ENCODE measurements around the gene LYPD4. TPM values are rescaled to one million over a fixed set of nuclear protein-coding genes. Genes with fewer than 3 reads are reported as not detected.

Gene LYPD4
- polyA plus RNA-seq, 1 donor (not counting 4 experiments of a cell fraction or from before 2014, with no cell fraction given), result not detected

- H3K4me1 ChIP-seq (ENCODE audit: control insufficient read depth, extremely low read depth, insufficient read depth, low read length), result peaks cover 28% of the 10 kb centered on the region
Observed at GRCh38 chr19:41861116-41861768, 16.8 kb upstream of the LYPD4 start.

GRCh38 chr19:41860419-41861115 is 16.1 kb upstream of the LYPD4 start:
- Histone ChIP-seq H3K36me3 (ENCODE audit: control insufficient read depth in 2 of 2, extremely low read depth in 1 of 2, insufficient read depth in 2 of 2, low read length in 2 of 2) (peaks cover 33 to 48% of the 10 kb centered on the region in 2 experiments), H3K4me1 (ENCODE audit: control insufficient read depth, extremely low read depth, insufficient read depth, low read length) (peaks cover 28% of the 10 kb centered on the region), H3K27ac (ENCODE audit: control insufficient read depth, insufficient read depth, low read length) (peak overlapping the region; percentile 94), H3K9ac (ENCODE audit: control insufficient read depth, extremely low read depth, insufficient read depth, low read length) (peak overlapping the region; percentile 99), H3K4me3 (ENCODE audit: control insufficient read depth in 2 of 3, extremely low read depth in 1 of 3, insufficient read depth in 2 of 3, low read depth in 1 of 3, low read length in 3 of 3) (peak overlapping the region; percentile 93 to 99 (median 97)), H3K9me3 (ENCODE audit: control insufficient read depth, low read depth, low read length) (no peaks in the 10 kb centered on the region), H3K9me1 (ENCODE audit: control insufficient read depth, extremely low read depth, insufficient read depth, low read length) (peaks cover 4% of the 10 kb centered on the region), H3K4me2 (ENCODE audit: control insufficient read depth, extremely low read depth, insufficient read depth, low read depth, low read length) (peak overlapping the region; percentile 100), H2AFZ (ENCODE audit: control insufficient read depth, low read length) (no peak overlapping the region), H3K27me3 (ENCODE audit: control insufficient read depth, extremely low read depth, insufficient read depth, low read length) (no peaks in the 10 kb centered on the region), H4K20me1 (ENCODE audit: control insufficient read depth, extremely low read depth, insufficient read depth, low read length) (peaks cover 30% of the 10 kb centered on the region), H3K79me2 (ENCODE audit: control insufficient read depth, insufficient read depth, low read length) (peaks cover 54% of the 10 kb centered on the region)
- dilution Hi-C loops (cut with MboI; ENCODE audit: extremely low pct_ligation_motif_present, low sequenced_read_pairs), result no loop called here
- TF ChIP-seq EZH2 (IDR thresholded peaks at IDR 0.05; ENCODE audit: low read length), result no peak
- no peak for TF ChIP-seq CTCF (optimal IDR thresholded peaks at IDR 0.05 in 1 of 3, IDR thresholded peaks at IDR 0.05 in 1 of 3, conservative IDR thresholded peaks at IDR 0.05 in 1 of 3; ENCODE audit: extremely low read depth in 1 of 3, insufficient read depth in 2 of 3, low read length in 3 of 3)
- no peak for DNase-seq (ENCODE audit: low read depth, low spot score)
- no peak for FAIRE-seq

More at GRCh38 chr19:41861116-41861768, 16.8 kb upstream of the LYPD4 start:
- Histone ChIP-seq H3K4me3 (ENCODE audit: control insufficient read depth in 2 of 3, extremely low read depth in 1 of 3, insufficient read depth in 2 of 3, low read depth in 1 of 3, low read length in 3 of 3) (peak overlapping the region; percentile 93 to 99 (median 97)), H3K27ac (ENCODE audit: control insufficient read depth, insufficient read depth, low read length) (peak overlapping the region; percentile 94), H4K20me1 (ENCODE audit: control insufficient read depth, extremely low read depth, insufficient read depth, low read length) (peaks cover 30% of the 10 kb centered on the region), H2AFZ (ENCODE audit: control insufficient read depth, low read length) (no peak overlapping the region), H3K79me2 (ENCODE audit: control insufficient read depth, insufficient read depth, low read length) (peaks cover 58% of the 10 kb centered on the region), H3K9me3 (ENCODE audit: control insufficient read depth, low read depth, low read length) (no peaks in the 10 kb centered on the region), H3K36me3 (ENCODE audit: control insufficient read depth in 2 of 2, extremely low read depth in 1 of 2, insufficient read depth in 2 of 2, low read length in 2 of 2) (peaks cover 35 to 51% of the 10 kb centered on the region in 2 experiments), H3K9me1 (ENCODE audit: control insufficient read depth, extremely low read depth, insufficient read depth, low read length) (peaks cover 4% of the 10 kb centered on the region), H3K9ac (ENCODE audit: control insufficient read depth, extremely low read depth, insufficient read depth, low read length) (peak overlapping the region; percentile 99), H3K27me3 (ENCODE audit: control insufficient read depth, extremely low read depth, insufficient read depth, low read length) (no peaks in the 10 kb centered on the region), H3K4me2 (ENCODE audit: control insufficient read depth, extremely low read depth, insufficient read depth, low read depth, low read length) (peak overlapping the region; percentile 100)
- no peak for DNase-seq (ENCODE audit: low read depth, low spot score)
- dilution Hi-C loops (cut with MboI; ENCODE audit: extremely low pct_ligation_motif_present, low sequenced_read_pairs), result no loop called here
- FAIRE-seq, result no peak
- TF ChIP-seq CTCF (optimal IDR thresholded peaks at IDR 0.05 in 1 of 3, IDR thresholded peaks at IDR 0.05 in 1 of 3, conservative IDR thresholded peaks at IDR 0.05 in 1 of 3; ENCODE audit: extremely low read depth in 1 of 3, insufficient read depth in 2 of 3, low read length in 3 of 3) (no peak), EZH2 (IDR thresholded peaks at IDR 0.05; ENCODE audit: low read length) (no peak)
